Measurements from ENCODE around the gene CDC42BPA.

DNA sequence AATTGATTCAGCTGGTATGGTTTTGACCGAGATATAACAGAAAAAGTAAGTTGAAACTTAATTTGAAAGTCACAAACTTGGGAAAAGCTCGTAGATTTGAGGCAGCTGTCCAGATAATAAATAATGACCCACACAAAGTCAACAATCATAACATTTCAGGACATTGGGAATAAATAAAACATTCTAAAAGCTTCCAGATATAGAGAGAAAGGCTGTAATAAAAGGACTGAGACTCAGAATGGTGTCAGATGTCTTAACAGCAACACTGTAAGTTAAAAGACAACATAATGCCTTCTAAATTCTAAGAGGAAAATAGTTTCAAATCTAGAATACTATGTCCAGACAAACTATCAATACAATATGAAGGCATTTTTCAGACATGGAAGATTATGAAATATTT lies 163.3 kb downstream of the CDC42BPA start:
- TF ChIP-seq EZH2 (IDR thresholded peaks at IDR 0.05; ENCODE audit: low read depth, low read length, severe bottlenecking) (no peak), TAF1 (IDR thresholded peaks at IDR 0.05; ENCODE audit: low read depth, low read length) (no peak), KDM1A (IDR thresholded peaks at IDR 0.05; ENCODE audit: borderline replicate concordance, low read length) (no peak), RXRA (IDR thresholded peaks at IDR 0.05; ENCODE audit: insufficient read depth, low read depth, low read length) (no peak), RAD21 (IDR thresholded peaks at IDR 0.05 in 1 of 2, conservative IDR thresholded peaks at IDR 0.05 in 1 of 2; ENCODE audit: low read depth in 2 of 2, low read length in 2 of 2) (no peak)
- TF ChIP-seq, protein P1, sequence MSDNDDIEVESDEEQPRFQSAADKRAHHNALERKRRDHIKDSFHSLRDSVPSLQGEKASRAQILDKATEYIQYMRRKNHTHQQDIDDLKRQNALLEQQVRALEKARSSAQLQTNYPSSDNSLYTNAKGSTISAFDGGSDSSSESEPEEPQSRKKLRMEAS (IDR thresholded peaks at IDR 0.05), result no peak
- TF ChIP-seq, protein P2, sequence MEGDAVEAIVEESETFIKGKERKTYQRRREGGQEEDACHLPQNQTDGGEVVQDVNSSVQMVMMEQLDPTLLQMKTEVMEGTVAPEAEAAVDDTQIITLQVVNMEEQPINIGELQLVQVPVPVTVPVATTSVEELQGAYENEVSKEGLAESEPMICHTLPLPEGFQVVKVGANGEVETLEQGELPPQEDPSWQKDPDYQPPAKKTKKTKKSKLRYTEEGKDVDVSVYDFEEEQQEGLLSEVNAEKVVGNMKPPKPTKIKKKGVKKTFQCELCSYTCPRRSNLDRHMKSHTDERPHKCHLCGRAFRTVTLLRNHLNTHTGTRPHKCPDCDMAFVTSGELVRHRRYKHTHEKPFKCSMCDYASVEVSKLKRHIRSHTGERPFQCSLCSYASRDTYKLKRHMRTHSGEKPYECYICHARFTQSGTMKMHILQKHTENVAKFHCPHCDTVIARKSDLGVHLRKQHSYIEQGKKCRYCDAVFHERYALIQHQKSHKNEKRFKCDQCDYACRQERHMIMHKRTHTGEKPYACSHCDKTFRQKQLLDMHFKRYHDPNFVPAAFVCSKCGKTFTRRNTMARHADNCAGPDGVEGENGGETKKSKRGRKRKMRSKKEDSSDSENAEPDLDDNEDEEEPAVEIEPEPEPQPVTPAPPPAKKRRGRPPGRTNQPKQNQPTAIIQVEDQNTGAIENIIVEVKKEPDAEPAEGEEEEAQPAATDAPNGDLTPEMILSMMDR (IDR thresholded peaks at IDR 0.05; ENCODE audit: control extremely low read depth in 1 of 3, insufficient read depth in 1 of 3, low read depth in 1 of 3, low read length in 3 of 3), result no peak

All from H1 (cell line).